ENCODE results near the gene TRIM17. TPM values are rescaled to one million over a fixed set of nuclear protein-coding genes. Genes with fewer than 3 reads are reported as not detected.
A peak's percentile ranks its signal among the peaks of the same experiment; 100 is the strongest.

Gene TRIM17
- polyA plus RNA-seq, 1 of the 3 experiments (the other 2 are of a cell fraction): 1.6 TPM

- H3K4me1 ChIP-seq (ENCODE audit: control insufficient read depth in 1 of 2, insufficient read depth in 2 of 2, low read depth in 1 of 2, low read length in 1 of 2): peaks cover 14 to 27% of the 10 kb centered on the region in 2 experiments
- ChIA-PET CTCF (interaction anchor here (1.2 kb wide), 1 partner anchor 10 kb away, joined by 3 read pairs; no protein-coding TSS in a partner anchor), POLR2A (no interaction called here)
- no peaks in the 10 kb centered on the region for H3K27me3 ChIP-seq (ENCODE audit: insufficient read depth)
- peaks cover 6 to 34% of the 10 kb centered on the region in 2 experiments for H3K36me3 ChIP-seq (replicated peaks in 1 of 2; ENCODE audit: control insufficient read depth in 1 of 2, insufficient read depth in 2 of 2, low read length in 1 of 2)
- peaks cover 62% of the 10 kb centered on the region for H4K20me1 ChIP-seq (ENCODE audit: insufficient read depth)
- H3K4me2 ChIP-seq: peak overlapping the region; percentile 94; the same call in 1 of the 2 replicates
- no peak for DNase-seq
- H3F3A ChIP-seq (replicated peaks; ENCODE audit: insufficient read depth): no peaks in the 10 kb centered on the region
- H3K4me3 ChIP-seq (ENCODE audit: low read depth in 2 of 2, low read length in 1 of 2): no peak overlapping the region
- no peak overlapping the region for H3K27ac ChIP-seq (ENCODE audit: low read depth in 2 of 2, low read length in 1 of 2)
- WGBS (ENCODE audit: low lambda C conversion rate): 100% methylated on average over 6 of the region's 9 CpGs
- H3K9me2 ChIP-seq: no peaks in the 10 kb centered on the region
- no peak overlapping the region for H2AFZ ChIP-seq (ENCODE audit: low read depth)
- no peak for TF ChIP-seq FOXJ3 (CRISPR knock-in tag; IDR thresholded peaks at IDR 0.05)
- TF ChIP-seq, protein P1, sequence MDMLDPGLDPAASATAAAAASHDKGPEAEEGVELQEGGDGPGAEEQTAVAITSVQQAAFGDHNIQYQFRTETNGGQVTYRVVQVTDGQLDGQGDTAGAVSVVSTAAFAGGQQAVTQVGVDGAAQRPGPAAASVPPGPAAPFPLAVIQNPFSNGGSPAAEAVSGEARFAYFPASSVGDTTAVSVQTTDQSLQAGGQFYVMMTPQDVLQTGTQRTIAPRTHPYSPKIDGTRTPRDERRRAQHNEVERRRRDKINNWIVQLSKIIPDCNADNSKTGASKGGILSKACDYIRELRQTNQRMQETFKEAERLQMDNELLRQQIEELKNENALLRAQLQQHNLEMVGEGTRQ (IDR thresholded peaks at IDR 0.05; ENCODE audit: borderline replicate concordance, low read depth, low read length): no peak
- no peak overlapping the region for H3K9ac ChIP-seq
- no peaks in the 10 kb centered on the region for H3K9me3 ChIP-seq
- H3K79me2 ChIP-seq (ENCODE audit: insufficient read depth): peaks cover 84% of the 10 kb centered on the region
Measured at GRCh38 chr1:228403231-228403631, 13.4 kb downstream of the TRIM17 start.

DNA sequence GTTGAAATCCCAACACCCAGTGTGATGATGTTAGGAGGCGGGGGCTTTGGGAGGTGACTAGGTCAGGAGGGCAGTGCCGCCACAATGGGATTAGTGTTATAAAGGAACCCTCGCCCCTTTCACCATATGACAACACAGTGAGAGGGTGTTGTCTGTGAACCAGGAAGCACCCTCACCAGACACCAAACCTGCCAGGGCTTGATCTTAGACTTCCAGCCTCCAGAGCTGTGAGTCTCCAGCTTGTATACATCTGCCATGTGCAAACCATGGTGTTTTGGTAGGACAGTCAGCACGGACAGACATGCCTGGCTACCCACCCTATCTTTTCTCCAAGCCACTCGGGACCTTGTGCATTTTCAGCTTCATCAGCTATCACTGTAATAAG is 14.0 kb downstream of the TRIM17 start:
- no peaks in the 10 kb centered on the region for H3K27me3 ChIP-seq (ENCODE audit: insufficient read depth)
- H3K9me3 ChIP-seq: no peaks in the 10 kb centered on the region
- ChIA-PET CTCF (interaction anchor here (1.1 kb wide), 1 partner anchor 99 kb away, joined by 3 read pairs; no protein-coding TSS in a partner anchor), POLR2A (no interaction called here)
- no peaks in the 10 kb centered on the region for H3F3A ChIP-seq (replicated peaks; ENCODE audit: insufficient read depth)
- WGBS (ENCODE audit: low lambda C conversion rate): 89% methylated on average over 4 of the region's 5 CpGs
- no peak overlapping the region for H3K9ac ChIP-seq
- TF ChIP-seq, protein P2, sequence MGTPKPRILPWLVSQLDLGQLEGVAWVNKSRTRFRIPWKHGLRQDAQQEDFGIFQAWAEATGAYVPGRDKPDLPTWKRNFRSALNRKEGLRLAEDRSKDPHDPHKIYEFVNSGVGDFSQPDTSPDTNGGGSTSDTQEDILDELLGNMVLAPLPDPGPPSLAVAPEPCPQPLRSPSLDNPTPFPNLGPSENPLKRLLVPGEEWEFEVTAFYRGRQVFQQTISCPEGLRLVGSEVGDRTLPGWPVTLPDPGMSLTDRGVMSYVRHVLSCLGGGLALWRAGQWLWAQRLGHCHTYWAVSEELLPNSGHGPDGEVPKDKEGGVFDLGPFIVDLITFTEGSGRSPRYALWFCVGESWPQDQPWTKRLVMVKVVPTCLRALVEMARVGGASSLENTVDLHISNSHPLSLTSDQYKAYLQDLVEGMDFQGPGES (IDR thresholded peaks at IDR 0.05; ENCODE audit: low read depth, low read length): no peak
- TF ChIP-seq FOXJ3 (CRISPR knock-in tag; IDR thresholded peaks at IDR 0.05) (no peak), RCOR1 (IDR thresholded peaks at IDR 0.05; ENCODE audit: low read length) (no peak), USF1 (IDR thresholded peaks at IDR 0.05; ENCODE audit: borderline replicate concordance, low read depth) (no peak), YY1 (IDR thresholded peaks at IDR 0.05; ENCODE audit: low read depth) (no peak), JUND (IDR thresholded peaks at IDR 0.05) (no peak), FOSL2 (IDR thresholded peaks at IDR 0.05; ENCODE audit: borderline replicate concordance, low read depth) (no peak), MEF2A (IDR thresholded peaks at IDR 0.05; ENCODE audit: borderline replicate concordance, low read depth) (no peak), RFX5 (IDR thresholded peaks at IDR 0.05; ENCODE audit: low read length) (no peak), TCF12 (IDR thresholded peaks at IDR 0.05) (no peak), RXRA (IDR thresholded peaks at IDR 0.05; ENCODE audit: borderline replicate concordance, low read depth) (no peak), ELF1 (IDR thresholded peaks at IDR 0.05) (no peak)
- TF ChIP-seq, protein P3, sequence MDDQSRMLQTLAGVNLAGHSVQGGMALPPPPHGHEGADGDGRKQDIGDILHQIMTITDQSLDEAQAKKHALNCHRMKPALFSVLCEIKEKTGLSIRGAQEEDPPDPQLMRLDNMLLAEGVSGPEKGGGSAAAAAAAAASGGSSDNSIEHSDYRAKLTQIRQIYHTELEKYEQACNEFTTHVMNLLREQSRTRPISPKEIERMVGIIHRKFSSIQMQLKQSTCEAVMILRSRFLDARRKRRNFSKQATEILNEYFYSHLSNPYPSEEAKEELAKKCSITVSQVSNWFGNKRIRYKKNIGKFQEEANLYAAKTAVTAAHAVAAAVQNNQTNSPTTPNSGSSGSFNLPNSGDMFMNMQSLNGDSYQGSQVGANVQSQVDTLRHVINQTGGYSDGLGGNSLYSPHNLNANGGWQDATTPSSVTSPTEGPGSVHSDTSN (IDR thresholded peaks at IDR 0.05): no peak
- TF ChIP-seq, protein P4, sequence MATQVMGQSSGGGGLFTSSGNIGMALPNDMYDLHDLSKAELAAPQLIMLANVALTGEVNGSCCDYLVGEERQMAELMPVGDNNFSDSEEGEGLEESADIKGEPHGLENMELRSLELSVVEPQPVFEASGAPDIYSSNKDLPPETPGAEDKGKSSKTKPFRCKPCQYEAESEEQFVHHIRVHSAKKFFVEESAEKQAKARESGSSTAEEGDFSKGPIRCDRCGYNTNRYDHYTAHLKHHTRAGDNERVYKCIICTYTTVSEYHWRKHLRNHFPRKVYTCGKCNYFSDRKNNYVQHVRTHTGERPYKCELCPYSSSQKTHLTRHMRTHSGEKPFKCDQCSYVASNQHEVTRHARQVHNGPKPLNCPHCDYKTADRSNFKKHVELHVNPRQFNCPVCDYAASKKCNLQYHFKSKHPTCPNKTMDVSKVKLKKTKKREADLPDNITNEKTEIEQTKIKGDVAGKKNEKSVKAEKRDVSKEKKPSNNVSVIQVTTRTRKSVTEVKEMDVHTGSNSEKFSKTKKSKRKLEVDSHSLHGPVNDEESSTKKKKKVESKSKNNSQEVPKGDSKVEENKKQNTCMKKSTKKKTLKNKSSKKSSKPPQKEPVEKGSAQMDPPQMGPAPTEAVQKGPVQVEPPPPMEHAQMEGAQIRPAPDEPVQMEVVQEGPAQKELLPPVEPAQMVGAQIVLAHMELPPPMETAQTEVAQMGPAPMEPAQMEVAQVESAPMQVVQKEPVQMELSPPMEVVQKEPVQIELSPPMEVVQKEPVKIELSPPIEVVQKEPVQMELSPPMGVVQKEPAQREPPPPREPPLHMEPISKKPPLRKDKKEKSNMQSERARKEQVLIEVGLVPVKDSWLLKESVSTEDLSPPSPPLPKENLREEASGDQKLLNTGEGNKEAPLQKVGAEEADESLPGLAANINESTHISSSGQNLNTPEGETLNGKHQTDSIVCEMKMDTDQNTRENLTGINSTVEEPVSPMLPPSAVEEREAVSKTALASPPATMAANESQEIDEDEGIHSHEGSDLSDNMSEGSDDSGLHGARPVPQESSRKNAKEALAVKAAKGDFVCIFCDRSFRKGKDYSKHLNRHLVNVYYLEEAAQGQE (IDR thresholded peaks at IDR 0.05; ENCODE audit: low read depth, low read length): no peak
- H3K36me3 ChIP-seq (replicated peaks in 1 of 2; ENCODE audit: control insufficient read depth in 1 of 2, insufficient read depth in 2 of 2, low read length in 1 of 2): peaks cover 6 to 38% of the 10 kb centered on the region in 2 experiments
- H3K4me2 ChIP-seq: no peak overlapping the region
- no peak for DNase-seq
- no peak overlapping the region for H3K4me3 ChIP-seq (ENCODE audit: low read depth in 2 of 2, low read length in 1 of 2)
- H4K20me1 ChIP-seq (ENCODE audit: insufficient read depth): peaks cover 68% of the 10 kb centered on the region
- H3K4me1 ChIP-seq (ENCODE audit: control insufficient read depth in 1 of 2, insufficient read depth in 2 of 2, low read depth in 1 of 2, low read length in 1 of 2): peaks cover 10 to 21% of the 10 kb centered on the region in 2 experiments; a peak in 3 of 4 replicates
- H2AFZ ChIP-seq (ENCODE audit: low read depth): no peak overlapping the region
- H3K79me2 ChIP-seq (ENCODE audit: insufficient read depth): peaks cover 78% of the 10 kb centered on the region
- H3K9me2 ChIP-seq: no peaks in the 10 kb centered on the region
- H3K27ac ChIP-seq (ENCODE audit: low read depth in 2 of 2, low read length in 1 of 2): no peak overlapping the region; a peak in 1 of 4 replicates
